ENCODE results near the gene SLIT1.

DNA sequence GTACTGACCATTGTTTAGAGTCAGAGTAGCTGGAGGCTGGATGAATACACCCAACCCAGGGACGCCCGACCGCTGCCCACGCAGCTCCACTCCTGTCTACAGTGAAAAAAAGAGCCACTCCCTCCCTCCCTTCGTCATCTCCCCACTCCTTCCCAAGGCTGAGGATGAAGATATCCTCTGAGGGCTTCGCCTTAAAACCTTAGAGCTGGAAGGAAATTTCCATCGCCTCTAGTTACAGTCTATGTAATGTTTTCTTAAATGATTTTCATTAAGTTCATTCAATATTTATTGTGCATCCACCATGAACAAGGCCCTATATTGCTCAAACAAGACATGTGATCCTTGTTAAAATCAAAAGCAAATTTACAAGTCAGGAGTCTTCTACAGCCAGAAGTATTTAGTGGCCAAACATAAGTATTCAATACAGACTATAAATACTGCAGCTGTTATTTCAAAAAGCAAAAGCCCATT is 11.3 kb upstream of the SLIT1 start:
- no peak for TF ChIP-seq CTCF (conservative IDR thresholded peaks at IDR 0.05; ENCODE audit: low read length)
- TF ChIP-seq EZH2phosphoT487 (IDR thresholded peaks at IDR 0.05; ENCODE audit: borderline replicate concordance, low read depth, low read length), result no peak
